ENCODE results near the gene PTCH2.

The PTCH2 gene

DNA sequence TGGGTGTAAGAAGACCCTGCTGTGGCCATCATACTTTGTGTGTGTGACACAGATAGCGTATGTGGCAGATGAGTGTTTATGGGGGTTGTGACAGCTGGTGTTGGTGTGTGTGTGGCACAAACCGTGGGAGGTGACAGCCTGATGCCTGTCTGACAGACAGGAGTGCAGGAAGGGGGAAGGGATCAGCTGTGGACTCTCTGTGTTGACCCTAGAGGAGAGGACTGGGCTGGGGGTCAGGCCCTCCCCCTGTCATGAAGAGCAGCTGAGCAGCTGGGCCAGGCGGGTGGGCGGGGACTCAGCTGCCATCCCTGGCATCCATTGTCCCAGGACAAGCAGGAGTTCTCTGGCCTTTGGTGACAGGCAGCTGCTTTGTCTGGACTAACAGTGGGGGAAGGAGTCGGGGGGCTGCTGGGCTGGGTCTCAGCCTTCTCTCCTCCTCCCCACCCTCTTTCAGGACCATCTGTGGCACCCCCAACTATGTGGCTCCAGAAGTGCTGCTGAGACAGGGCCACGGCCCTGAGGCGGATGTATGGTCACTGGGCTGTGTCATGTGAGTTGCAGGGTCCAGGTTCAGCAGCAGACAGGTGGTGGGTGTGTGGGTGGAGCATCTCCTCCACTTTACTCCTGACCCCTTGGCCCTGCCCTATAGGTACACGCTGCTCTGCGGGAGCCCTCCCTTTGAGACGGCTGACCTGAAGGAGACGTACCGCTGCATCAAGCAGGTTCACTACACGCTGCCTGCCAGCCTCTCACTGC is 40.6 kb downstream of the PTCH2 start:
- no peak overlapping the region for H3K27ac ChIP-seq (replicated peaks)
- TF ChIP-seq, protein P1, sequence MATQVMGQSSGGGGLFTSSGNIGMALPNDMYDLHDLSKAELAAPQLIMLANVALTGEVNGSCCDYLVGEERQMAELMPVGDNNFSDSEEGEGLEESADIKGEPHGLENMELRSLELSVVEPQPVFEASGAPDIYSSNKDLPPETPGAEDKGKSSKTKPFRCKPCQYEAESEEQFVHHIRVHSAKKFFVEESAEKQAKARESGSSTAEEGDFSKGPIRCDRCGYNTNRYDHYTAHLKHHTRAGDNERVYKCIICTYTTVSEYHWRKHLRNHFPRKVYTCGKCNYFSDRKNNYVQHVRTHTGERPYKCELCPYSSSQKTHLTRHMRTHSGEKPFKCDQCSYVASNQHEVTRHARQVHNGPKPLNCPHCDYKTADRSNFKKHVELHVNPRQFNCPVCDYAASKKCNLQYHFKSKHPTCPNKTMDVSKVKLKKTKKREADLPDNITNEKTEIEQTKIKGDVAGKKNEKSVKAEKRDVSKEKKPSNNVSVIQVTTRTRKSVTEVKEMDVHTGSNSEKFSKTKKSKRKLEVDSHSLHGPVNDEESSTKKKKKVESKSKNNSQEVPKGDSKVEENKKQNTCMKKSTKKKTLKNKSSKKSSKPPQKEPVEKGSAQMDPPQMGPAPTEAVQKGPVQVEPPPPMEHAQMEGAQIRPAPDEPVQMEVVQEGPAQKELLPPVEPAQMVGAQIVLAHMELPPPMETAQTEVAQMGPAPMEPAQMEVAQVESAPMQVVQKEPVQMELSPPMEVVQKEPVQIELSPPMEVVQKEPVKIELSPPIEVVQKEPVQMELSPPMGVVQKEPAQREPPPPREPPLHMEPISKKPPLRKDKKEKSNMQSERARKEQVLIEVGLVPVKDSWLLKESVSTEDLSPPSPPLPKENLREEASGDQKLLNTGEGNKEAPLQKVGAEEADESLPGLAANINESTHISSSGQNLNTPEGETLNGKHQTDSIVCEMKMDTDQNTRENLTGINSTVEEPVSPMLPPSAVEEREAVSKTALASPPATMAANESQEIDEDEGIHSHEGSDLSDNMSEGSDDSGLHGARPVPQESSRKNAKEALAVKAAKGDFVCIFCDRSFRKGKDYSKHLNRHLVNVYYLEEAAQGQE (IDR thresholded peaks at IDR 0.05; ENCODE audit: insufficient replicate concordance, low read depth) = no peak
- DNase-seq (ENCODE audit: low read depth in 1 of 2, low spot score in 1 of 2) = no peak
- no peak overlapping the region for H3K4me3 ChIP-seq (replicated peaks; ENCODE audit: insufficient read depth, low read length)
- H3K27me3 ChIP-seq (ENCODE audit: insufficient read depth, poor library complexity, severe bottlenecking) = no peaks in the 10 kb centered on the region

DNA sequence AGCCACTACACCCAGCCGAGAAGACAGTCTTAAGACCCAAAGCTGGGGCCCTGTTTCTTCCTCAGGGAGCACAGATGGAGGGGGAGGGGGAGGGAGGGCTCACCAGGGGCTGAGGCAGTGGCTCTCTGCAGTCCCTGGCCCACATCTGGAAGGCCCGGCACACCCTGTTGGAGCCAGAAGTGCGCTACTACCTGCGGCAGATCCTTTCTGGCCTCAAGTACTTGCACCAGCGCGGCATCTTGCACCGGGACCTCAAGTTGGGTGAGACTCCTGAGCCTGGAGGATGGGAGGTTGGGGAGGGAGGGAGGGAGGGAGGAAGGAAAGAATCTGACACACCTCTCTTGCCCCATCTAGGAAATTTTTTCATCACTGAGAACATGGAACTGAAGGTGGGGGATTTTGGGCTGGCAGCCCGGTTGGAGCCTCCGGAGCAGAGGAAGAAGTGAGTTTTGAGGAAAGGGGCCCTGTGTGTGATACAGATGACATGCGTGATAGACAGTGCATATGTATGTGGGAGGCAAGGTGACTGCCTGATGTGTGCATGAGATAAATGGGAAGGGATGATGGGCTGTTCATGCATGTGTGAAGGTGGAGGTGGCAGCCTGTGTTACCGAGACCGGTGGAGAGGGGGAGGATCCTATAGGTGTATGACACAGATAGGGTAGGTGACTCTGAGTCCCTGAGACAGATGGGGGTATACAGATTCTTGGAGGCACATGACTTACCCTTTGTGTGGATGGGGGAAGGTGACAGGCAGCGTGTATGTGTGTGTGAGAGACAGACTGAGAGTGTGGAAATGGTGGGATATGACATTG is 41.4 kb downstream of the PTCH2 start:
- Histone ChIP-seq H3K27ac (replicated peaks) (no peak overlapping the region), H3K27me3 (ENCODE audit: insufficient read depth, poor library complexity, severe bottlenecking) (no peaks in the 10 kb centered on the region), H3K4me3 (replicated peaks; ENCODE audit: insufficient read depth, low read length) (no peak overlapping the region)
- no peak for DNase-seq (ENCODE audit: low read depth in 1 of 2, low spot score in 1 of 2)
- TF ChIP-seq POLR2AphosphoS5 (IDR thresholded peaks at IDR 0.05; ENCODE audit: low read depth) (no peak), SPI1 (IDR thresholded peaks at IDR 0.05; ENCODE audit: borderline replicate concordance, low read depth) (no peak), GABPA (IDR thresholded peaks at IDR 0.05; ENCODE audit: low read depth) (no peak)
- TF ChIP-seq, protein P1 (IDR thresholded peaks at IDR 0.05; ENCODE audit: insufficient replicate concordance, low read depth) = no peak
- TF ChIP-seq, protein P2, sequence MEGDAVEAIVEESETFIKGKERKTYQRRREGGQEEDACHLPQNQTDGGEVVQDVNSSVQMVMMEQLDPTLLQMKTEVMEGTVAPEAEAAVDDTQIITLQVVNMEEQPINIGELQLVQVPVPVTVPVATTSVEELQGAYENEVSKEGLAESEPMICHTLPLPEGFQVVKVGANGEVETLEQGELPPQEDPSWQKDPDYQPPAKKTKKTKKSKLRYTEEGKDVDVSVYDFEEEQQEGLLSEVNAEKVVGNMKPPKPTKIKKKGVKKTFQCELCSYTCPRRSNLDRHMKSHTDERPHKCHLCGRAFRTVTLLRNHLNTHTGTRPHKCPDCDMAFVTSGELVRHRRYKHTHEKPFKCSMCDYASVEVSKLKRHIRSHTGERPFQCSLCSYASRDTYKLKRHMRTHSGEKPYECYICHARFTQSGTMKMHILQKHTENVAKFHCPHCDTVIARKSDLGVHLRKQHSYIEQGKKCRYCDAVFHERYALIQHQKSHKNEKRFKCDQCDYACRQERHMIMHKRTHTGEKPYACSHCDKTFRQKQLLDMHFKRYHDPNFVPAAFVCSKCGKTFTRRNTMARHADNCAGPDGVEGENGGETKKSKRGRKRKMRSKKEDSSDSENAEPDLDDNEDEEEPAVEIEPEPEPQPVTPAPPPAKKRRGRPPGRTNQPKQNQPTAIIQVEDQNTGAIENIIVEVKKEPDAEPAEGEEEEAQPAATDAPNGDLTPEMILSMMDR (IDR thresholded peaks at IDR 0.05; ENCODE audit: insufficient read depth, low read length) = no peak

DNA sequence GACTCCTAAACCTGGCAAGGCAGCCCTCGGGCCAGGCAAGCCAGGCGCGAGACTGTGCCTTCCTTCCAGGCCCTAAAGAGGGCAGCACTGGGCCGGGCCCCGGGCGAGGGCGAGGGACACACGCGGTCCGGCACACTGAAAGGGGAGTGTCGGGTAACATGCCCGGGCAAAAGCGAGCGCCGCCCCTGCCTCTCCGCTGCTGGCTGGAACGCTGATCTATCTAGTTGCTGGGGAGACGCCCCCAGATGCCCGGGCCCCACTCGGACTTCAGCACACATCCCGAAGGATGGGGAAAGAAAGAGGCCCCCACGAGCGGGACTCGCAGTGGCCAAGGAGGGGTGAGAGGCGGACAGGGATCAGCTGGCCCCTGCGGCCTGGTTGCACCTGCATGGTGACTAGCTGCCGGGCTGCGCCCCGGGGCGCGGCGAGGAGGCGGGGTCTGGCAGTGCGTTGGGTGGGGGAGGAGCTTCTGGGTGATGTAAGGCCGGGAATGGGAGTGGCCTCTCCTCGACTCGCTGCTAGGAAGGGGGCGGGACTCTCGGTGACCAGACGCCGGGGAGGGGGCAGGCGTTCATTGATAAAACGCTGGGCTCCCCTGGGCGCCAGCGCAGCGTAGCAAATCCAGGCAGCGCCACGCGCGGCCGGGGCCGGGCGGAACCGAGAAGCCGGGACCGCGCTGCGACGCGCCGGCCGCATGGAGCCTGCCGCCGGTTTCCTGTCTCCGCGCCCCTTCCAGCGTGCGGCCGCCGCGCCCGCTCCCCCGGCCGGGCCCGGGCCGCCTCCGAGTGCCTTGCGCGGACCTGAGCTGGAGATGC is 43.1 kb downstream of the PTCH2 start, which contains the start of gene PLK3:
Gene PLK3, plus strand, starts transcription at position 608 of the 815 bp plus-strand sequence. Its CDS starts 87 bp downstream, at position 695.
- DNase-seq (ENCODE audit: low read depth in 1 of 2, low spot score in 1 of 2) = peak; percentile 96 to 98
- TF ChIP-seq SPI1 (IDR thresholded peaks at IDR 0.05; ENCODE audit: borderline replicate concordance, low read depth) (no peak), POLR2AphosphoS5 (IDR thresholded peaks at IDR 0.05; ENCODE audit: low read depth) (no peak; the same call in none of the 2 replicates), GABPA (IDR thresholded peaks at IDR 0.05; ENCODE audit: low read depth) (no peak)
- TF ChIP-seq, protein P2 (IDR thresholded peaks at IDR 0.05; ENCODE audit: insufficient read depth, low read length) = peak; percentile 85
- Histone ChIP-seq H3K27me3 (ENCODE audit: insufficient read depth, poor library complexity, severe bottlenecking) (no peaks in the 10 kb centered on the region), H3K27ac (replicated peaks) (peak within 1 kb of the TSS; percentile 84), H3K4me3 (replicated peaks; ENCODE audit: insufficient read depth, low read length) (peak within 1 kb of the TSS; percentile 73)

Measured in HL-60 (cell line).